Activated CD4-positive, alpha-beta T cell treated with anti-CD3 and anti-CD28 coated beads for 24 hours (primary cell): ENCODE measurements around the gene HSPA5.
A peak's percentile ranks its signal among the peaks of the same experiment; 100 is the strongest.

Experiments used
- DNase-seq, 2 donors: peaks; one replicate each; pipeline ENCODE4 v3.0.0-alpha.2; 2020; ENCODE audit warnings: low read depth in 2 of 2

Gene HSPA5

GRCh38 chr9:125190361-125190801 lies 50.8 kb downstream of the HSPA5 start:
- peak in 1 of 2 donors; percentile 11 for DNase-seq

- DNase-seq, result peak; percentile 97
Measured at GRCh38 chr9:125189361-125190289, 51.5 kb downstream of the HSPA5 start, which contains the start of gene PPP6C. Gene PPP6C (minus strand): TSS chr9:125189803. CDS start chr9:125189718, 85 bp downstream.

- no peak for DNase-seq
Measured at GRCh38 chr9:125189011-125189360, 52.2 kb downstream of the HSPA5 start.
